SK-N-SH (cell line): Measurements from ENCODE around the gene CDC42EP3. TPM values are rescaled to one million over a fixed set of nuclear protein-coding genes. Genes with fewer than 3 reads are reported as not detected.

Experiments used
- CTCF ChIA-PET: fragments of 300-600, 350-600 bp; formaldehyde crosslinking; extraction: SDS; loops from one replicate; lab custom pipeline; 2021; lab: Yijun Ruan, JAX
- POLR2A ChIA-PET: fragments of 350-600 bp; sonication (Branson Sonifier 250); formaldehyde crosslinking; extraction: SDS; loops from one replicate; lab custom pipeline; 2020; ENCODE audit warnings: antibody characterized with exemption, inconsistent platforms; lab: Yijun Ruan, JAX
- DNase-seq: peaks from one replicate; pipeline ENCODE4 v3.0.0; 2012
- H2AFZ ChIP-seq: fragments of 200-600 bp; sonication (generic); 2 replicates; pipeline ENCODE4 v1.8.1; 2016; ENCODE audit warnings: antibody characterized with exemption, mild to moderate bottlenecking, low read depth
- H3F3A ChIP-seq: fragments of 200-600 bp; sonication (generic); replicated peaks from 2 replicates; pipeline ENCODE3; 2016; ENCODE audit warnings: antibody characterized with exemption, mild to moderate bottlenecking; ENCODE audit not compliant: insufficient read depth
- H3K27ac ChIP-seq, 2 experiments: fragments of 200-500 bp in 1 of 2; fragments of 200-600 bp in 1 of 2; sonication (Bioruptor generic) in 1 of 2; sonication (generic), shearing (Covaris generic) in 1 of 2; 2 replicates each; pipeline versions ENCODE4 v1.5.1 to v1.6.1; 2014 to 2016; ENCODE audit warnings: low read depth in 2 of 2, inconsistent platforms in 1 of 2, low read length in 1 of 2, mild to moderate bottlenecking in 1 of 2, mixed read lengths in 1 of 2
- H3K27me3 ChIP-seq: fragments of 200-600 bp; sonication (generic), shearing (Covaris generic); 2 replicates; pipeline ENCODE4 v1.6.1; 2016; ENCODE audit warnings: mixed run types; ENCODE audit not compliant: insufficient read depth
- H3K36me3 ChIP-seq, 2 experiments: fragments of 200-500 bp in 1 of 2; fragments of 200-600 bp in 1 of 2; sonication (Bioruptor generic) in 1 of 2; sonication (generic) in 1 of 2; replicated peaks in 1 of 2; 2 replicates each; pipeline versions ENCODE3 to v1.5.1; 2014 to 2016; ENCODE audit warnings: low read length in 1 of 2, mild to moderate bottlenecking in 1 of 2; ENCODE audit not compliant: insufficient read depth in 2 of 2, control insufficient read depth in 1 of 2
- H3K4me1 ChIP-seq, 2 experiments: fragments of 200-500 bp in 1 of 2; fragments of 200-600 bp in 1 of 2; sonication (Bioruptor generic) in 1 of 2; sonication (generic), shearing (Covaris generic) in 1 of 2; 2 replicates each; pipeline versions ENCODE4 v1.5.1 to v1.6.1; 2014 to 2016; ENCODE audit warnings: low read depth in 1 of 2, low read length in 1 of 2, mixed run types in 1 of 2; ENCODE audit not compliant: insufficient read depth in 2 of 2, control insufficient read depth in 1 of 2
- H3K4me2 ChIP-seq: fragments of 200-600 bp; sonication (generic), shearing (Covaris generic); 2 replicates; pipeline ENCODE4 v1.6.1; 2017; ENCODE audit warnings: mixed run types
- H3K4me3 ChIP-seq, 2 experiments: fragments of 200-500 bp in 1 of 2; fragments of 200-600 bp in 1 of 2; sonication (Bioruptor generic) in 1 of 2; sonication (generic), shearing (Covaris generic) in 1 of 2; 2 replicates each; pipeline versions ENCODE4 v1.5.1 to v1.8.1; 2014 to 2016; ENCODE audit warnings: low read depth in 2 of 2, inconsistent platforms in 1 of 2, low read length in 1 of 2, mild to moderate bottlenecking in 1 of 2, mixed read lengths in 1 of 2, moderate library complexity in 1 of 2
- H3K79me2 ChIP-seq: fragments of 200-600 bp; sonication (generic); 2 replicates; pipeline ENCODE4 v1.8.1; 2017; ENCODE audit warnings: mild to moderate bottlenecking; ENCODE audit not compliant: insufficient read depth
- H3K9ac ChIP-seq: fragments of 200-600 bp; sonication (generic); 2 replicates; pipeline ENCODE4 v1.6.1; 2017; ENCODE audit warnings: mixed run types
- H3K9me2 ChIP-seq: fragments of 200-600 bp; sonication (generic); 2 replicates; pipeline ENCODE4 v1.6.1; 2017; ENCODE audit warnings: mixed run types
- H3K9me3 ChIP-seq: fragments of 200-600 bp; sonication (generic); 2 replicates; pipeline ENCODE4 v1.6.1; 2017; ENCODE audit warnings: mixed run types, mild to moderate bottlenecking, moderate library complexity
- H4K20me1 ChIP-seq: fragments of 200-600 bp; sonication (generic); 2 replicates; pipeline ENCODE4 v1.6.1; 2017; ENCODE audit warnings: mild to moderate bottlenecking, mixed run types; ENCODE audit not compliant: insufficient read depth
- ELF1 ChIP-seq: IDR thresholded peaks from 2 replicates; pipeline ENCODE4 v1.4.0; 2012
- GATA2 ChIP-seq: sonication (generic); formaldehyde crosslinking; IDR thresholded peaks from 2 replicates; pipeline ENCODE4 v1.5.0; 2020; ENCODE audit warnings: mild to moderate bottlenecking, missing genetic modification reagents
- JUND ChIP-seq: IDR thresholded peaks from 2 replicates; pipeline ENCODE4 v1.4.0; 2012
- MEF2A ChIP-seq: IDR thresholded peaks from 2 replicates; pipeline ENCODE4 v1.4.0; 2012; ENCODE audit warnings: low read depth, borderline replicate concordance
- NFIC ChIP-seq: IDR thresholded peaks from 2 replicates; pipeline ENCODE4 v1.4.0; 2012; ENCODE audit warnings: borderline replicate concordance
- NRF1 ChIP-seq: IDR thresholded peaks from 2 replicates; pipeline ENCODE4 v1.6.1; 2012; ENCODE audit warnings: low read depth, mild to moderate bottlenecking, low read length
- PBX3 ChIP-seq: IDR thresholded peaks from 2 replicates; pipeline ENCODE4; 2012
- POLR2AphosphoS5 ChIP-seq: IDR thresholded peaks from 2 replicates; pipeline ENCODE4 v1.6.1; 2012; ENCODE audit warnings: low read depth, low read length
- RCOR1 ChIP-seq: fragments of 150-350 bp; IDR thresholded peaks from 2 replicates; pipeline ENCODE4 v1.6.1; 2017; ENCODE audit warnings: antibody characterized with exemption, low read length
- RXRA ChIP-seq: IDR thresholded peaks from 2 replicates; pipeline ENCODE4 v1.4.0; 2012; ENCODE audit warnings: low read depth, mild to moderate bottlenecking, borderline replicate concordance
- TCF12 ChIP-seq: IDR thresholded peaks from 2 replicates; pipeline ENCODE4 v1.4.0; 2012
- WGBS: methylation state at CpG from one replicate; pipeline ENCODE4 v1.1.6; 2017; ENCODE audit warnings: low lambda C conversion rate; 5-methylcytosine and 5-hydroxymethylcytosine counted together
- polyA plus RNA-seq, 3 experiments: library from polyadenylated mRNA; depleted of rRNA; stranded (reverse); fragments of >200 nt; gene quantifications; 2 replicates each; pipeline ENCODE4 v1.2.3, GENCODE V29; 2012
- TF ChIP-seq, protein P1 (sequence below): IDR thresholded peaks from 2 replicates; pipeline ENCODE4 v1.6.1; 2012; ENCODE audit warnings: mild to moderate bottlenecking, low read depth, low read length, moderate library complexity

Gene CDC42EP3
- polyA plus RNA-seq, 1 of the 3 experiments (the other 2 are of a cell fraction): 87.5 TPM

- Histone ChIP-seq H3K4me1 (peaks cover 45 to 57% of the 10 kb centered on the region in 2 experiments), H2AFZ (no peak overlapping the region), H3K4me3 (peak overlapping the region; percentile 80 to 100; a peak in 3 of 4 replicates), H3K27me3 (no peaks in the 10 kb centered on the region), H3K9me3 (no peaks in the 10 kb centered on the region), H4K20me1 (peaks cover 88% of the 10 kb centered on the region), H3K36me3 (peaks cover 60 to 72% of the 10 kb centered on the region in 2 experiments)
- 100% methylated on average over 2 of the region's 2 CpGs for WGBS
- CTCF ChIA-PET: interaction anchor here (1.1 to 4.3 kb wide), 6 partner anchors 8 to 270 kb away, joined by 4 to 37 read pairs (median 8); no protein-coding TSS in a partner anchor
- DNase-seq: no peak
- TF ChIP-seq RCOR1 (no peak), GATA2 (no peak), MEF2A (no peak), RXRA (no peak), JUND (no peak), NRF1 (no peak), PBX3 (0 out of 2 replicates have a peak, but pooled peaks have one; percentile 6), TCF12 (no peak), POLR2AphosphoS5 (no peak), NFIC (no peak), ELF1 (no peak)
- TF ChIP-seq, protein P1, sequence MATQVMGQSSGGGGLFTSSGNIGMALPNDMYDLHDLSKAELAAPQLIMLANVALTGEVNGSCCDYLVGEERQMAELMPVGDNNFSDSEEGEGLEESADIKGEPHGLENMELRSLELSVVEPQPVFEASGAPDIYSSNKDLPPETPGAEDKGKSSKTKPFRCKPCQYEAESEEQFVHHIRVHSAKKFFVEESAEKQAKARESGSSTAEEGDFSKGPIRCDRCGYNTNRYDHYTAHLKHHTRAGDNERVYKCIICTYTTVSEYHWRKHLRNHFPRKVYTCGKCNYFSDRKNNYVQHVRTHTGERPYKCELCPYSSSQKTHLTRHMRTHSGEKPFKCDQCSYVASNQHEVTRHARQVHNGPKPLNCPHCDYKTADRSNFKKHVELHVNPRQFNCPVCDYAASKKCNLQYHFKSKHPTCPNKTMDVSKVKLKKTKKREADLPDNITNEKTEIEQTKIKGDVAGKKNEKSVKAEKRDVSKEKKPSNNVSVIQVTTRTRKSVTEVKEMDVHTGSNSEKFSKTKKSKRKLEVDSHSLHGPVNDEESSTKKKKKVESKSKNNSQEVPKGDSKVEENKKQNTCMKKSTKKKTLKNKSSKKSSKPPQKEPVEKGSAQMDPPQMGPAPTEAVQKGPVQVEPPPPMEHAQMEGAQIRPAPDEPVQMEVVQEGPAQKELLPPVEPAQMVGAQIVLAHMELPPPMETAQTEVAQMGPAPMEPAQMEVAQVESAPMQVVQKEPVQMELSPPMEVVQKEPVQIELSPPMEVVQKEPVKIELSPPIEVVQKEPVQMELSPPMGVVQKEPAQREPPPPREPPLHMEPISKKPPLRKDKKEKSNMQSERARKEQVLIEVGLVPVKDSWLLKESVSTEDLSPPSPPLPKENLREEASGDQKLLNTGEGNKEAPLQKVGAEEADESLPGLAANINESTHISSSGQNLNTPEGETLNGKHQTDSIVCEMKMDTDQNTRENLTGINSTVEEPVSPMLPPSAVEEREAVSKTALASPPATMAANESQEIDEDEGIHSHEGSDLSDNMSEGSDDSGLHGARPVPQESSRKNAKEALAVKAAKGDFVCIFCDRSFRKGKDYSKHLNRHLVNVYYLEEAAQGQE: peak; percentile 87
- TF ChIP-seq, all 33 proteins: peak for 2
- Histone ChIP-seq H3K79me2 (peaks cover 97% of the 10 kb centered on the region), H3F3A (peaks cover 15% of the 10 kb centered on the region), H3K9ac (no peak overlapping the region), H3K27ac (peak overlapping the region in 1 of 2 experiments; percentile 90; a peak in 3 of 4 replicates), H3K9me2 (no peaks in the 10 kb centered on the region), H3K4me2 (peak overlapping the region; percentile 86)
- POLR2A ChIA-PET: interaction anchor here (1.1 to 2.1 kb wide), 5 partner anchors 10 to 252 kb away, joined by 3 to 14 read pairs (median 3); no protein-coding TSS in a partner anchor
These were observed 4.7 kb downstream of the CDC42EP3 start for GRCh38 chr2:37666772-37667171.
